GM19467 (cell line): Measurements from ENCODE around the gene PXDN.

ENCODE experiments used
- ATAC-seq: cut with Tn5 transposase; IDR thresholded peaks from one replicate; pipeline ENCODE4 v1.9.1; 2021; ENCODE audit warnings: mild to moderate bottlenecking, moderate library complexity; ENCODE audit not compliant: unreplicated experiment

PXDN gene

DNA sequence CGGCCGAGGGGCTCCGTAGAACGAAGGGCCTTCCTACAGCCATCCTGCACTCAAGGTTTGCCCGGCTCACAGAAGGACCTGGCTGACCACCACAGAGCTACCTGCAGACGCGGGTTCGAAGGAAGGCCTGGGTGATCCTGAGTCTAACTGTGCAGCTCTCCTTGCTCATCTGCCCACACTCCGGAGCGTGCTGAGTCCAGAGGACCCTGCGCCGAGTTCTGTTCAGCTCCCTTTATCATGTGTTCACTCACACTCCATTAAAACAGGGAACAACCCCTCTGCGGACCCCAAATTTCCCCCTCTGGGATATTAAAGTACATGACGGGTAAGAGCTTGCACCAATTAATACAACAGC lies 138.3 kb downstream of the PXDN start:
- no peak for ATAC-seq

- ATAC-seq: no peak
Measured at GRCh38 chr2:1605102-1606045, 138.9 kb downstream of the PXDN start.

DNA sequence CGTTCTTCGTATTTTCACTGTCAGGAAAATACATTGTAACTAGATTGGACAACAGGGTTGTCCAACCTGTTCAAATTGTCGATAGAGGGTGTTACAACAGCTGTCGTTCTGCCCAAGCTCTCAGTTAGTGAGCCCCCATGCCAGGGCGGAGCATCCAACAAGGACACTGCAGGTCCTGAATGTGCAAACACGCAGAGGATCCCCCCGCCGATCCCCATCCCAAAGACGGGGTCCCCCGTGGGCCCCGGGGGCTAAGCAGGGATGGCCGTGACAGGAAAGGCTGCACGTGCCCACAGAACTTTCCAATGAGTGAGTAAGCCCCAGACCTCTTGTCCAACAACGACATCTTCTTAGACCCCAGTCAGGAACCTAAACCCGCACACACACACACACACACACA lies 140.8 kb downstream of the PXDN start:
- no peak for ATAC-seq

DNA sequence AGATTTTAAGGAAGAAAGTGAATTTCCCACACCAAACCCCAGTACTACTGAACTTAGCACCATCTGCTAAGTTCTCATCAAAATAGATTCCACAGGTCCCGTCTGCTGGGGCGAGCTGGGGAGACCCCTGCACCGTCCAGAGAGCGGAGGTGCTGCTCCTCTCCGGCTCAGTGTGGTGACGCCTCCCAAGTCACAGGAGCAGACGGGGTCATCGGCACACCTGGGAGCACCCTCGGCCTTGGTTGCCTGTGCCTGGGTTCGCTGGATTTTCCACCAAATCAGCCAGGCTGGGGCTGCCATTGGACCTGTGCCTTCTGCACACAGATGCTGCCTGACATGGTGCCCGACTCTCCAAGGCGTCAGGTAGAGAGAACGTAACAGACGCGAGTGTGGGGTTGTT lies 141.3 kb downstream of the PXDN start:
- ATAC-seq: no peak

GRCh38 chr2:1602278-1603010 lies 141.9 kb downstream of the PXDN start:
- ATAC-seq: no peak

- ATAC-seq: no peak
Measured at GRCh38 chr2:1601471-1602277, 142.6 kb downstream of the PXDN start.

- ATAC-seq: no peak
Measured at GRCh38 chr2:1601067-1601412, 143.3 kb downstream of the PXDN start.

DNA sequence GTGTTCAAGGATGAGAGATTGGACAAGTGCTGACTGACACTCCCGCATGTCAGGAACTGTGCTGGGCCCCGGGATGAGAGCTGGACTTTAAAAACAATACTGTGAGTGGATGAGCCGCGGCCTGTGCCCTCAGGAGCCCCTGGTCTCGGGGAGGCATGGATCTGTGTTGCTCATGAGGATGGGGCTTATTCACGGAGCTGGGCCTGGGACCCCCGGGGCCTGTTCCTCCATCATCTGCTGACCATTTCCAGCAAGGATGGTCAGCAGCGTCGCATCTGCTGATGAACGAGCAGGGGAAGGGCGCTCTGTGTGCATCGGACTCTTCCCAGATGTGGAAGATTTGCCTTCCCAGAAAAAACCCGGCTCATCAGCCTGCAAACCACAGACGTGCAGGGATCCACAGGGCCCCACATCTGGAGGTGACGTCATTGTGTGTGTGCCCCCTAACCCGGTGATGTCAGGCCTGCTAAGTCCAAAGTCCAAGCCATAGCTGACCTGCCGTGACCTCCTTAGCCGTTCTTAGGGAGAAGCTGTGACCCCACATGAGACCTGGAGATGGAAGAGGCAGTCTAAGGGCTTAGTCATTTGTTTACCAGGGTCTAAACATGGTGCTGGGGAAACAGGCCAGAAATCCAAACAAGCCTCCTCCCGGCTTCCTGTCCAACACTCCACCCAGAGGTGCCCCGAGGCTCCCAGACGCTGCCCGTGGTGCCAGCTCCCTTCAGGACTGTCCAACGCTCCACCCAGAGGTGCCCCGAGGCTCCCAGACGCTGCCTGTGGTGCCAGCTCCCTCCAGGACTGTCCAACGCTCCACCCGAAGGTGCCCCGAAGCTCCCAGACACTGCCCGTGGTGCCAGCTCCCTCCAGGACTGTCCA lies 143.9 kb downstream of the PXDN start:
- no peak for ATAC-seq

DNA sequence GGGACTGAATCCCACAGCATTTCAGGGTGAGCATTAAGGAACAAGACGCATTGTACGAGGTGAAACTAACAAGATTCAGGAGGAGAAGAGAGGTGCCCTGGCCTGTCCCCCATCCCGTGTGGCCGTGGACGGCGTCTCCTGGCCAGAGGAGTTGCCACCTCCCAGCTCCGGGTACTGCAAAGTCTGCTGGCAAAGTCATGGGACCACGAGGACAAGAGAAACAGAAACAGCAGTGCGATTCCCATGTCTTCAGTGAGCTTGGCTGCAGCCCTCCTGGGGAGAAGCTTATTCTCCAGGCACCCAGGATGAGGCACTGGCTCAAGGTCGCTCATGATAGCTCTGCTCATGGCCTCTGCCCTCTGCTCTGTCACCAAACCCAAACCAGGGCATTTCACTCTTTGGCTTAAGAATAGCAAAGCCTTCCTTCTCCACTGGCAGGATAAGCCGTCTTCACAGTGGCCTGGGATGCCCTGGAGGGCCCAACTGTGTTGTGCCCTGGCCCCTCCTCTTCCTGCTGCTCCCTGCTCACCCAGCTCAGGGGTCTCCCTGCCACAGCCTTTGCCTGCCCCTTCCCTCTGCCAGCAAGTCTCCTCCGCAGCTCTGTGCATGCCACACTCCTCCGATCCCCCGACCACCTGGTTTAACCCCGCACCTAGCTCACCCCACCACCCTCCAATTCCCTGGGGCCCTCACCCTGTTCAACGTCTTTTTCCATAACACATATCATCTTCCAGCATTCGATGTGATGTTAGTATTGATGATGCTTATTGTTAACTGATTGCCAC lies 144.8 kb downstream of the PXDN start:
- ATAC-seq: no peak

DNA sequence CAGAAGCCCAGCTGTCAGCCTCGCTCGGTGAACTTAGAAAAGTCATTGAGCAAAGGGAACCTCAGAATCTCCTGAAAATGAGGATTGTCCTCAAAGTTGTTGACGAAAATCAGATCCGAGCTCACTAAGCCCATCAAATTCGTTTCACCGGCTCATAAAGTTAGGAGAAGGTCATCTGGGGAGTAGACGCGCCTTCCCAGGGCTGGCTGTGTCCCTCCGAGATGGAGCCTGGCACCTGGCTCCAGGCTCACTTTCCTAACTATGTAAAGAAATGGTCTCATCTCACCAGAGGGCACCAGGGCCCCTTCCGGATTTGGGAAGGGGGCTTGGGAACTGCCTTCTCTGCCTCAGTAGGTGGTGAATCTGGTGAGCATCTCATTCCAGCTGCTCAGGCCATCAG lies 145.5 kb downstream of the PXDN start:
- no peak for ATAC-seq

GRCh38 chr2:1598041-1598710 lies 146.1 kb downstream of the PXDN start:
- no peak for ATAC-seq

DNA sequence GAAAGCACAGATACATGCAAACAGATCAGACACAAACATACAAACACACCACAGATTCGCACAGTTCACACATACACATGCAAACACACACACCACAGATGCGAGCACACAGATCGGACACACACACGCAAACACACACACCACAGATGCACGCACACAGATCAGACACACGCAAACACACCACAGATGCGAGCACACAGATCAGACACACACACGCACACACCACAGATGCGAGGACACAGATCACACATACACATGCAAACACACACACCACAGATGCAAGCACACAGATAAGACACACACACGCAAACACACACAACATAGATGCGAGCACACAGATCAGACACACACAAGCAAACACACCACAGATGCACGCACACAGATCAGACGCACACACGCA lies 149.0 kb downstream of the PXDN start:
- ATAC-seq: no peak

GRCh38 chr2:1594373-1595171 lies 149.7 kb downstream of the PXDN start:
- no peak for ATAC-seq

DNA sequence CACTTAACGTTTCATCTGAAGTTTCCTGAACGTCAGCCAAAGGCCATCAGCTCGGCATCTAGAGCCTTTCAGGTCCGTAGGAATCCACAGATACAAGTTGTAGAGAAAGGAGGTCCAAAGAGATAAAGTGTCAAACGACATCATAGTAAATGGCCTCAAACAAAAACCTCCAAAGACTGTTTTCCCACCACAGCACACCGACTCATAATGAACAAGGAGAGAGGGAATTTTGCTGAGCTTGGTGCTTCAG lies 150.3 kb downstream of the PXDN start:
- ATAC-seq: no peak

- no peak for ATAC-seq
Measured at GRCh38 chr2:1593371-1594122, 150.8 kb downstream of the PXDN start.

DNA sequence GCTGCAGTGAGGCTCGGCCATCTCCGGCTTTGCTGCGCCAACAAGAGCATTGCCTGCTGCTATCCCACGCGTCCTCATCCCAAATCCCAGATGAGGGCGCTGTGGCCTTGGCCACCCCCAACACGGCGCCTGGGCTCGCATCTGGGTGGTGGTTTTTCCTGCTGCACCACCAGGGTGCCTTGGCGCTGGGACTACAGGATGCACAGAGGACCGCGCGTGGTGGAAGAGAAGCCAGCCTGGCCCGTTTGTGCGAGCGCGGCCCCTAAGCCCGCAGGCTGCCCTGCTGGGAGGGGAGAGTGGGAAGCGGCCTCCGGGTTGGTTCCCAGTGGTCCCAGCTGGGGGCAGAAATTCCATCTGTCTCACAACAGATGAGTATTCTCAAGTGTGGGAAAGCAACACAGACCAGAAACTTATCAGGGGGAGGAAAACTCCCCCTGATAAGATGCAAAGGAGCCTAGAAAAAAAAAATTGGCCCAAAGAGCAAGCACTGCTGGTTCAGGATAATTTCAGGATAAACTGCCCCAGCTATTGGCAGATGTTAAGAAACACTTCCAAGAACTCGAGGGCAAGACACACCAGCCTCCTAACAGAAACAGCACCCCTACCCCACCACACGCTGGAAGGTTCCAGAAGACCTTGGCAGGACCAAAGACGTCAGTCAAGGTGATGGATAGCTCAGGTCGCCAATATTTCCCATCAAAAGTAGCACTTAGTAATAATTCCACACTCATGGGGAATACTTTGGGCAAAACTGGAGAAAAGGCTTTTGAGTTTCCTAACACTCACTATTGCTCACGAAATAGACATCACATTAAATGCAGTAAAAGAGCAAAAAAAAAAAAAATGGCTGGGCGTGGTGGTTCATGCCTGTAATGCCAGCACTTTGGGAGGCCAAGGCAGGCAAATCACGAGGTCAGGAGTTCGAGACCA lies 152.1 kb downstream of the PXDN start:
- no peak for ATAC-seq

GRCh38 chr2:1591461-1591770 lies 152.9 kb downstream of the PXDN start:
- no peak for ATAC-seq
